ENCODE measurements around the gene AQP1. TPM values are rescaled to one million over a fixed set of nuclear protein-coding genes. Genes with fewer than 3 reads are reported as not detected.

AQP1 gene
- total and polyA plus RNA-seq, 7 donors = 75.0 to 229 (median 97.8) TPM

DNA sequence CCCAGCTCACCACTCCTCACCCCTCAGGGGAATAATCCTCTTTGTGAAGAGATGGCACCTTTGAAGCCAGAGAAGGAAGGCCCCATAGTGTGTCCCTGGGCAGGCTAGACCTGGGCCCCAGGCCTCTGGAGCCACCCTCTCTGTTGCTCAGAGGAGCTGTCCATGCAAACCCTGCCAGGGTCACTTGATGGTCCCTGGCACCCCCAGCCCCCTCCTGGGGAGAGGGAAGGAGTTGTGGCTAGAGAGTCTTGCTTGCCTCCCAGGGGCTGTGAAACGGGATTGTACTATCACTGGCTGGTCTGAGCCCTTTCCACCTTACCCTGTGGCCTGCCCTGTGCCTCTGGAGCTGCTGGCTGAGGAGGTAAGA is 57.9 kb downstream of the AQP1 start:
- no peak for ATAC-seq
- no peak for DNase-seq
- H3K27ac ChIP-seq = no peak overlapping the region
- intact Hi-C loops (cut with DNase I) = no loop called here
- H3K4me3 ChIP-seq = no peak overlapping the region
- 100% methylated on average over 1 of the region's 1 CpG for whole genome bisulfite sequencing, 3 donors
- peaks cover 0 to 6% (median 3%) of the 10 kb centered on the region in 3 donors for H3K27me3 ChIP-seq (ENCODE audit: insufficient read depth in 3 of 3, low read length in 2 of 3)
- no peaks in the 10 kb centered on the region for H3K9me3 ChIP-seq
- H3K4me1 ChIP-seq = no peaks in the 10 kb centered on the region
- TF ChIP-seq, protein P1, sequence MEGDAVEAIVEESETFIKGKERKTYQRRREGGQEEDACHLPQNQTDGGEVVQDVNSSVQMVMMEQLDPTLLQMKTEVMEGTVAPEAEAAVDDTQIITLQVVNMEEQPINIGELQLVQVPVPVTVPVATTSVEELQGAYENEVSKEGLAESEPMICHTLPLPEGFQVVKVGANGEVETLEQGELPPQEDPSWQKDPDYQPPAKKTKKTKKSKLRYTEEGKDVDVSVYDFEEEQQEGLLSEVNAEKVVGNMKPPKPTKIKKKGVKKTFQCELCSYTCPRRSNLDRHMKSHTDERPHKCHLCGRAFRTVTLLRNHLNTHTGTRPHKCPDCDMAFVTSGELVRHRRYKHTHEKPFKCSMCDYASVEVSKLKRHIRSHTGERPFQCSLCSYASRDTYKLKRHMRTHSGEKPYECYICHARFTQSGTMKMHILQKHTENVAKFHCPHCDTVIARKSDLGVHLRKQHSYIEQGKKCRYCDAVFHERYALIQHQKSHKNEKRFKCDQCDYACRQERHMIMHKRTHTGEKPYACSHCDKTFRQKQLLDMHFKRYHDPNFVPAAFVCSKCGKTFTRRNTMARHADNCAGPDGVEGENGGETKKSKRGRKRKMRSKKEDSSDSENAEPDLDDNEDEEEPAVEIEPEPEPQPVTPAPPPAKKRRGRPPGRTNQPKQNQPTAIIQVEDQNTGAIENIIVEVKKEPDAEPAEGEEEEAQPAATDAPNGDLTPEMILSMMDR (IDR thresholded peaks at IDR 0.05) = no peak
- H3K36me3 ChIP-seq (ENCODE audit: insufficient read depth in 1 of 2, low read depth in 1 of 2) = no peaks in the 10 kb centered on the region

DNA sequence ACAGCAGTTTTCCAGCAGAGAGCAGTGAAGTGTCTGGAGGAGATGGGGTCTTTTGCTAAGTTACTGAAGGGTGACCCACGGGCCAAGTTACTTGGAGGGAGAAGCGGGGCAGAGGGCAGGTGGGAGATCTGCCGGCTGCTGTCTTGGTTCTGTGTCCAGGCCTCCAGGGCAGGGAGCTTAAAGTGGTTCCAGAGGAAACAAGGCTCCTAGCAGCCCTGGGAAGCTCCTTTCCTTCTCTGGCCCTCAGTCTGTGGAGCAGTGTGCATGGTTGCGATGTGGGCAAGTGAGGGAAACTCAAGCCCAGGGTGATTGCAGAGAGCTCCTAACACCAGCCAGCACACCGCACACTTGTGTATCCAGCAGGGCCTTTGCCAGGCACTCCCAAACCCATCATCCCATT is 58.4 kb downstream of the AQP1 start:
- 89 to 90% (median 89%) methylated on average over 5 of the region's 5 CpGs for WGBS, 3 donors
- no peak for DNase-seq
- Histone ChIP-seq H3K27me3 (ENCODE audit: insufficient read depth in 3 of 3, low read length in 2 of 3) (peaks cover 0 to 6% (median 3%) of the 10 kb centered on the region in 3 donors), H3K4me1 (no peaks in the 10 kb centered on the region), H3K27ac (no peak overlapping the region), H3K36me3 (ENCODE audit: insufficient read depth in 1 of 2, low read depth in 1 of 2) (no peaks in the 10 kb centered on the region), H3K9me3 (no peaks in the 10 kb centered on the region), H3K4me3 (no peak overlapping the region)
- no peak for ATAC-seq
- TF ChIP-seq, protein P1 (IDR thresholded peaks at IDR 0.05) = no peak
- intact Hi-C loops (cut with DNase I) = no loop called here

DNA sequence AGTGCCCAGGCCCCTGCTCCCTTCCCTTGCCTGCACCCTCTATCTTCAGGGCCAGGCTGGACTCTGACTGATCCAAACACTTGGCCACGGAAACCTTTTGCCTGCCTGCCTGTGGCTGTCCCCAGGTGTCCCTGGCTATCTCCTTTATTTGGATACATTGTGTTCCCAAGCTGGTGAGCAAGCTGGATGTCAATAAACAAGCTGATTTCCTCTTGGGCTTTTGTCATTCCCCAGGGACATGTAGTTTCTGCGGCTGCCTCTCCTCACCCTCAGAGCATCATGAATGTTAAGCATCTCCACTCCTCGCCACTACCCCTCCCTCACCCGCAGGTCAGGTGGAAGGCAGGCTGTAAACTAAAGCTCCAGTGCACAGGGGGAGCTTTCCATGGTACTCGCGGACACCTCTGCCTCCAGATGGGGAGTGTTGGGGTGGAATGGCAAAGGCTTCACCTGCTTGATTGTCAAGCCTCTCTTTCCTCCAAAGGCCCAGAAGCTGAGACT is 59.0 kb downstream of the AQP1 start:
- H3K9me3 ChIP-seq = no peaks in the 10 kb centered on the region
- DNase-seq (no peak), ATAC-seq (no peak)
- H3K4me3 ChIP-seq = no peak overlapping the region
- WGBS, 3 donors = 37 to 45% (median 44%) methylated on average over 6 of the region's 6 CpGs
- intact Hi-C loops (cut with DNase I) = no loop called here
- peaks cover 0 to 6% (median 3%) of the 10 kb centered on the region in 3 donors for H3K27me3 ChIP-seq (ENCODE audit: insufficient read depth in 3 of 3, low read length in 2 of 3)
- TF ChIP-seq, protein P1 (IDR thresholded peaks at IDR 0.05) = no peak
- H3K27ac ChIP-seq = no peak overlapping the region
- no peaks in the 10 kb centered on the region for H3K36me3 ChIP-seq (ENCODE audit: insufficient read depth in 1 of 2, low read depth in 1 of 2)
- H3K4me1 ChIP-seq = no peaks in the 10 kb centered on the region

DNA sequence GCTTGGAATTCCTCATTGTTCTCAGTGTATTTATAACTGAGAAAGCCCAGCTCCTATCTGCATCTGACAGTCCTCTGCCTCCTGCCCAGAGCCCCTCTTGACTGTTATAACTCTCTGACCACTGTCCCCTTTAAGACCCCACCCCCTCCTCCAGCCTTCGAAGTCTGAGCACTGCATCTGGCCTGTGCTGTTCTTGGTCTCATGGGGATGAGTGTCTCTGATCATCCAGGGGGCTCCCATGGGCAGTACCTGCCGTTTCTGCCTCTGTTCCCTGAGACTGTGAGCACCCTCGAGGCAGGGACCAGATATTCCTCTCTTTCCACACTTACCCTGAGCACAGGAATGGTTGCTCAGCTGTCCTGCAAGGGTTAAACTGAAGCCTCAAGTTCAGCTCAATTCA is 59.8 kb downstream of the AQP1 start:
- 33 to 40% (median 37%) methylated on average over 3 of the region's 3 CpGs for WGBS, 3 donors
- Histone ChIP-seq H3K27me3 (ENCODE audit: insufficient read depth in 3 of 3, low read length in 2 of 3) (peaks cover 0 to 6% (median 3%) of the 10 kb centered on the region in 3 donors), H3K4me1 (no peaks in the 10 kb centered on the region), H3K9me3 (no peaks in the 10 kb centered on the region), H3K36me3 (ENCODE audit: insufficient read depth in 1 of 2, low read depth in 1 of 2) (no peaks in the 10 kb centered on the region), H3K4me3 (no peak overlapping the region), H3K27ac (no peak overlapping the region)
- TF ChIP-seq, protein P1 (IDR thresholded peaks at IDR 0.05) = no peak
- intact Hi-C loops (cut with DNase I) = no loop called here
- DNase-seq (no peak), ATAC-seq (no peak)
